Endothelial cell of umbilical vein (primary cell): Measurements from ENCODE around the gene TBC1D13.

Experiments
- CTCF ChIP-seq, 2 donors: IDR thresholded peaks; 1 replicate in 1 of 2; 2 replicates in 1 of 2; pipeline ENCODE4 v1.5.1; 2011; ENCODE audit warnings: low read length in 2 of 2, mild to moderate bottlenecking in 2 of 2, moderate library complexity in 2 of 2, control low read depth in 1 of 2, inconsistent platforms in 1 of 2, low read depth in 1 of 2; ENCODE audit not compliant: insufficient read depth in 1 of 2; ENCODE audit errors: extremely low read depth in 1 of 2
- EZH2 ChIP-seq: IDR thresholded peaks from 2 replicates; pipeline ENCODE4 v1.6.1; 2012; ENCODE audit warnings: borderline replicate concordance, low read depth, mild to moderate bottlenecking, moderate library complexity, low read length, inconsistent platforms; ENCODE audit not compliant: severe bottlenecking
- JUN ChIP-seq: IDR thresholded peaks from 2 replicates; pipeline ENCODE4 v1.6.1; 2011; ENCODE audit warnings: borderline replicate concordance, low read depth; ENCODE audit not compliant: insufficient read length, insufficient read depth
- POLR2A ChIP-seq: IDR thresholded peaks from 2 replicates; pipeline ENCODE4 v1.6.1; 2012; ENCODE audit warnings: low read depth, mild to moderate bottlenecking, control low read depth, low read length
- POLR2AphosphoS5 ChIP-seq: IDR thresholded peaks from 2 replicates; pipeline ENCODE4 v1.6.1; 2012; ENCODE audit warnings: low read depth, mild to moderate bottlenecking, control low read depth, low read length, moderate library complexity; ENCODE audit not compliant: insufficient read depth

- no peak for TF ChIP-seq POLR2A
- no peak for TF ChIP-seq JUN
- no peak for TF ChIP-seq CTCF (IDR thresholded peaks at IDR 0.05; ENCODE audit: extremely low read depth in 1 of 2, insufficient read depth in 1 of 2, low read depth in 1 of 2, low read length in 2 of 2)
- TF ChIP-seq POLR2AphosphoS5 = no peak
- no peak for TF ChIP-seq EZH2
Observed at GRCh38 chr9:128840524-128840923, 53.5 kb downstream of the TBC1D13 start.
